ENCODE measurements around the gene JARID2. TPM values are rescaled to one million over a fixed set of nuclear protein-coding genes. Genes with fewer than 3 reads are reported as not detected.

The JARID2 gene
- total RNA-seq, result 11.6 and 16.8 TPM in 2 replicates

GRCh38 chr6:15245361-15246216, at the start of gene JARID2:
TSS of gene JARID2 (plus strand) at chr6:15246069. CDS start at chr6:15246540, 471 bp downstream.

Small RNA genes lying within 50 kb of the gene (small RNA-seq; reads per million reads assigned to genes)
- gene RF00001 (ENCODE audit: low replicate concordance), result not detected
- gene RNU6-522P (ENCODE audit: low replicate concordance), result not detected
- not detected for gene RNU6-645P (ENCODE audit: low replicate concordance)

Data from placental pericyte (primary cell).